Measurements from ENCODE around the gene LILRA2. TPM values are rescaled to one million over a fixed set of nuclear protein-coding genes. Genes with fewer than 3 reads are reported as not detected.
"Not testable (repeated sequence)": the region's sequence is repeated elsewhere in the genome, so short reads cannot be mapped to it uniquely, and the experiment has no call there.

LILRA2 gene
- total and polyA plus RNA-seq, 2 experiments from 2014 or later, result not detected

GRCh38 chr19:54616057-54616456 lies 42.5 kb downstream of the LILRA2 start:
- Histone ChIP-seq H3K9me2 (ENCODE audit: insufficient read depth) (no peaks in the 10 kb centered on the region), H3K4me2 (ENCODE audit: unreplicated experiment) (no peak overlapping the region), H3K79me2 (ENCODE audit: insufficient read depth) (no peaks in the 10 kb centered on the region), H3K9ac (no peak overlapping the region), H2AFZ (no peak overlapping the region), H3K36me3 (ENCODE audit: low read depth) (no peaks in the 10 kb centered on the region), H3K4me1 (ENCODE audit: insufficient read depth) (no peaks in the 10 kb centered on the region), H4K20me1 (ENCODE audit: insufficient read depth) (no peaks in the 10 kb centered on the region), H3F3A (ENCODE audit: insufficient read depth) (no peaks in the 10 kb centered on the region), H3K27ac (no peak overlapping the region), H3K4me3 (no peak overlapping the region), H3K27me3 (replicated peaks; ENCODE audit: insufficient read depth) (no peaks in the 10 kb centered on the region), H3K9me3 (ENCODE audit: low read depth) (no peaks in the 10 kb centered on the region)
- in situ Hi-C loops (cut with MboI), result no loop called here
- DNase-seq, result no peak
- TF ChIP-seq EZH2phosphoT487 (IDR thresholded peaks at IDR 0.05; ENCODE audit: insufficient read depth, low read depth) (no peak), EZH2 (IDR thresholded peaks at IDR 0.05; ENCODE audit: insufficient read depth, poor library complexity, severe bottlenecking) (no peak)
- WGBS, 2 experiments (ENCODE audit: low coverage in 1 of 2, low lambda C conversion rate in 2 of 2, missing lambda C conversion rate in 2 of 2), result 6 to 19% methylated on average over 3 of the region's 3 CpGs

- H3K4me1 ChIP-seq (ENCODE audit: insufficient read depth), result no peaks in the 10 kb centered on the region
- TF ChIP-seq EZH2phosphoT487 (IDR thresholded peaks at IDR 0.05; ENCODE audit: insufficient read depth, low read depth) (no peak), EZH2 (IDR thresholded peaks at IDR 0.05; ENCODE audit: insufficient read depth, poor library complexity, severe bottlenecking) (no peak)
- no peak overlapping the region for H3K27ac ChIP-seq
- in situ Hi-C loops (cut with MboI), result no loop called here
- H3K4me2 ChIP-seq (ENCODE audit: unreplicated experiment), result no peak overlapping the region
- DNase-seq, result no peak
- H4K20me1 ChIP-seq (ENCODE audit: insufficient read depth), result no peaks in the 10 kb centered on the region
- no peak overlapping the region for H3K9ac ChIP-seq
- H3K9me2 ChIP-seq (ENCODE audit: insufficient read depth), result no peaks in the 10 kb centered on the region
- WGBS, 2 experiments (ENCODE audit: low coverage in 1 of 2, low lambda C conversion rate in 2 of 2, missing lambda C conversion rate in 2 of 2), result 19% methylated on average over 5 of the region's 5 CpGs
- no peaks in the 10 kb centered on the region for H3K36me3 ChIP-seq (ENCODE audit: low read depth)
- H2AFZ ChIP-seq, result no peak overlapping the region
- no peaks in the 10 kb centered on the region for H3F3A ChIP-seq (ENCODE audit: insufficient read depth)
- H3K4me3 ChIP-seq, result no peak overlapping the region
- H3K79me2 ChIP-seq (ENCODE audit: insufficient read depth), result no peaks in the 10 kb centered on the region
- H3K27me3 ChIP-seq (replicated peaks; ENCODE audit: insufficient read depth), result no peaks in the 10 kb centered on the region
- no peaks in the 10 kb centered on the region for H3K9me3 ChIP-seq (ENCODE audit: low read depth)
Observed at GRCh38 chr19:54616821-54617560, 43.4 kb downstream of the LILRA2 start.

GRCh38 chr19:54620464-54620863 lies 46.9 kb downstream of the LILRA2 start:
- 12 to 17% methylated on average over 4 of the region's 4 CpGs for WGBS, 2 experiments (ENCODE audit: low coverage in 1 of 2, low lambda C conversion rate in 2 of 2, missing lambda C conversion rate in 2 of 2)
- Histone ChIP-seq H3K4me2 (ENCODE audit: unreplicated experiment) (no peak overlapping the region), H3K9me3 (ENCODE audit: low read depth) (no peaks in the 10 kb centered on the region), H3F3A (ENCODE audit: insufficient read depth) (no peaks in the 10 kb centered on the region), H3K9me2 (ENCODE audit: insufficient read depth) (no peaks in the 10 kb centered on the region), H3K4me3 (no peak overlapping the region), H3K27ac (no peak overlapping the region), H3K9ac (no peak overlapping the region), H3K4me1 (ENCODE audit: insufficient read depth) (no peaks in the 10 kb centered on the region), H3K27me3 (replicated peaks; ENCODE audit: insufficient read depth) (no peaks in the 10 kb centered on the region), H2AFZ (no peak overlapping the region), H4K20me1 (ENCODE audit: insufficient read depth) (no peaks in the 10 kb centered on the region), H3K79me2 (ENCODE audit: insufficient read depth) (no peaks in the 10 kb centered on the region), H3K36me3 (ENCODE audit: low read depth) (no peaks in the 10 kb centered on the region)
- no peak for TF ChIP-seq EZH2 (IDR thresholded peaks at IDR 0.05; ENCODE audit: insufficient read depth, poor library complexity, severe bottlenecking)
- no peak for TF ChIP-seq EZH2phosphoT487 (IDR thresholded peaks at IDR 0.05; ENCODE audit: insufficient read depth, low read depth)
- DNase-seq, result no peak
- in situ Hi-C loops (cut with MboI), result no loop called here

GRCh38 chr19:54622431-54622830 lies 48.8 kb downstream of the LILRA2 start:
- Histone ChIP-seq H3K4me1 (ENCODE audit: insufficient read depth) (no peaks in the 10 kb centered on the region), H4K20me1 (ENCODE audit: insufficient read depth) (no peaks in the 10 kb centered on the region), H3K36me3 (ENCODE audit: low read depth) (no peaks in the 10 kb centered on the region), H3K4me2 (ENCODE audit: unreplicated experiment) (no peak overlapping the region), H3K9me2 (ENCODE audit: insufficient read depth) (no peaks in the 10 kb centered on the region), H3K4me3 (no peak overlapping the region), H3K27ac (no peak overlapping the region), H3K27me3 (replicated peaks; ENCODE audit: insufficient read depth) (no peaks in the 10 kb centered on the region), H3K9ac (no peak overlapping the region), H2AFZ (no peak overlapping the region), H3K9me3 (ENCODE audit: low read depth) (no peaks in the 10 kb centered on the region), H3K79me2 (ENCODE audit: insufficient read depth) (no peaks in the 10 kb centered on the region), H3F3A (ENCODE audit: insufficient read depth) (no peaks in the 10 kb centered on the region)
- in situ Hi-C loops (cut with MboI), result no loop called here
- no peak for DNase-seq
- 5 to 18% methylated on average over 4 of the region's 4 CpGs for WGBS, 2 experiments (ENCODE audit: low coverage in 1 of 2, low lambda C conversion rate in 2 of 2, missing lambda C conversion rate in 2 of 2)
- TF ChIP-seq EZH2 (IDR thresholded peaks at IDR 0.05; ENCODE audit: insufficient read depth, poor library complexity, severe bottlenecking), result no peak
- no peak for TF ChIP-seq EZH2phosphoT487 (IDR thresholded peaks at IDR 0.05; ENCODE audit: insufficient read depth, low read depth)

GRCh38 chr19:54624234-54624633 lies 50.6 kb downstream of the LILRA2 start:
- H4K20me1 ChIP-seq (ENCODE audit: insufficient read depth); H3K9ac ChIP-seq; in situ Hi-C loops (cut with MboI); H3K36me3 ChIP-seq (ENCODE audit: low read depth); H3K9me2 ChIP-seq (ENCODE audit: insufficient read depth); H3K27ac ChIP-seq; H2AFZ ChIP-seq; H3K4me3 ChIP-seq; H3K9me3 ChIP-seq (ENCODE audit: low read depth); H3K4me2 ChIP-seq (ENCODE audit: unreplicated experiment); H3K27me3 ChIP-seq (replicated peaks; ENCODE audit: insufficient read depth); H3F3A ChIP-seq (ENCODE audit: insufficient read depth); H3K4me1 ChIP-seq (ENCODE audit: insufficient read depth); DNase-seq; H3K79me2 ChIP-seq (ENCODE audit: insufficient read depth): not testable (repeated sequence)
- 36 to 37% methylated on average over 9 to 10 of the region's 10 CpGs for WGBS, 2 experiments (ENCODE audit: low coverage in 1 of 2, low lambda C conversion rate in 2 of 2, missing lambda C conversion rate in 2 of 2)

GRCh38 chr19:54624934-54625730 lies 51.5 kb downstream of the LILRA2 start:
- 30 to 35% methylated on average over 5 to 14 of the region's 15 CpGs for WGBS, 2 experiments (ENCODE audit: low coverage in 1 of 2, low lambda C conversion rate in 2 of 2, missing lambda C conversion rate in 2 of 2)
- H3K27ac ChIP-seq; in situ Hi-C loops (cut with MboI): not testable (repeated sequence)

More at GRCh38 chr19:54624934-54625730, 51.5 kb downstream of the LILRA2 start:
- H3K9me3 ChIP-seq (ENCODE audit: low read depth); H3K9me2 ChIP-seq (ENCODE audit: insufficient read depth); DNase-seq; H2AFZ ChIP-seq; H3K4me2 ChIP-seq (ENCODE audit: unreplicated experiment); H3K9ac ChIP-seq; H3K4me3 ChIP-seq; H3F3A ChIP-seq (ENCODE audit: insufficient read depth); H3K27me3 ChIP-seq (replicated peaks; ENCODE audit: insufficient read depth); H3K36me3 ChIP-seq (ENCODE audit: low read depth); H4K20me1 ChIP-seq (ENCODE audit: insufficient read depth); H3K79me2 ChIP-seq (ENCODE audit: insufficient read depth); H3K4me1 ChIP-seq (ENCODE audit: insufficient read depth): not testable (repeated sequence)

Measured in GM23248 (cell line).